ENCODE data around the gene STUB1. TPM values are rescaled to one million over a fixed set of nuclear protein-coding genes. Genes with fewer than 3 reads are reported as not detected.

The STUB1 gene
- total and polyA plus RNA-seq, 12 donors = 92.7 to 165 (median 116) TPM

- intact Hi-C loops (cut with DNase I) = no loop called here
- H3K4me3 ChIP-seq = peak within 1 kb of the TSS; percentile 65 to 85 (median 74)
These were observed 31.2 kb upstream of the STUB1 start, which contains the start of gene WDR90 for GRCh38 chr16:648781-649589. Gene WDR90, plus strand, starts transcription at chr16:649365. Its CDS starts 52 bp downstream, at chr16:649417.

GRCh38 chr16:649631-650030 is 30.6 kb upstream of the STUB1 start:
- H3K36me3 ChIP-seq = peaks cover 0 to 15% (median 0%) of the 10 kb centered on the region in 9 donors
- no peaks in the 10 kb centered on the region for H3K27me3 ChIP-seq
- peak overlapping the region in 9 of 10 donors; percentile 80 to 96 (median 89) for H3K27ac ChIP-seq
- peak in 3 of 8 donors; percentile 0 to 1 (median 1) for ATAC-seq
- no peak for DNase-seq
- WGBS, 2 donors = 3 to 6% methylated on average over 44 of the region's 44 CpGs
- no peak for TF ChIP-seq CTCF (IDR thresholded peaks at IDR 0.05)
- H3K4me1 ChIP-seq = peaks cover 31 to 55% (median 47%) of the 10 kb centered on the region in 9 donors
- no peaks in the 10 kb centered on the region for H3K9me3 ChIP-seq
- intact Hi-C loops (cut with DNase I) = loop anchor here in 1 of 10 donors (10.0 kb wide), 1 partner anchor 65 kb away; no protein-coding TSS in a partner anchor
- peak overlapping the region; percentile 65 to 85 (median 74) for H3K4me3 ChIP-seq

More at GRCh38 chr16:648781-649589, 31.2 kb upstream of the STUB1 start, which contains the start of gene WDR90:
- no peaks in the 10 kb centered on the region for H3K27me3 ChIP-seq
- peak within 1 kb of the TSS; percentile 76 to 96 (median 88) for H3K27ac ChIP-seq
- no peak for TF ChIP-seq CTCF (IDR thresholded peaks at IDR 0.05)
- WGBS, 2 donors = 1 to 2% methylated on average over 91 of the region's 91 CpGs
- peak; percentile 66 to 94 (median 86) for ATAC-seq
- no peaks in the 10 kb centered on the region for H3K9me3 ChIP-seq
- H3K36me3 ChIP-seq = peaks cover 0 to 13% (median 0%) of the 10 kb centered on the region in 9 donors
- H3K4me1 ChIP-seq = peaks cover 31 to 62% (median 50%) of the 10 kb centered on the region in 9 donors
- DNase-seq = peak; percentile 92 to 94

DNA sequence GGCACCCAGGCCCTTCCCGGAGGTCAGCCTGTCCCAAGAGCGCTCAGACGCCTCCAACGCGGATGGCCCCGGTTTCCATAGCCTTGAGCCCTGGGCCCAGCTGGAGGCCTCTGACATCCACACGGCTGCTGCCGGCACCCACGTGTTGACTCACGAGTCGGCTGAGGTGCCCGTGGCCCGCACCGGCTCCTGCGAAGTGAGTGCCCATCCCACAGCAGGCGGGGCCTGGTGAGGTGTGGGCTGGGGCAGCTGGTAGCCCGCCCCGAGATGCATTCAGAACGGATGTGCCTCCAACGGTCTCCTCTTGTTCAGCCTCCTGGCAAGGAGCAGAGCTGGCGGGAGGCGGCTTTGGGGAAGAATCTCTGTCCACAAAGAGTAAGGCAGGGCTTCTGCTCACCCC is 28.4 kb upstream of the STUB1 start:
- H3K4me1 ChIP-seq = peaks cover 21 to 33% (median 30%) of the 10 kb centered on the region in 9 donors
- 87 to 89% methylated on average over 22 of the region's 22 CpGs for WGBS, 2 donors
- no peak for TF ChIP-seq CTCF (IDR thresholded peaks at IDR 0.05)
- H3K9me3 ChIP-seq = no peaks in the 10 kb centered on the region
- no peak overlapping the region for H3K4me3 ChIP-seq
- no peak overlapping the region for H3K27ac ChIP-seq
- no peaks in the 10 kb centered on the region for H3K27me3 ChIP-seq
- ATAC-seq = no peak
- intact Hi-C loops (cut with DNase I) = loop anchor here in 1 of 10 donors (10.0 kb wide), 1 partner anchor 67 kb away; no protein-coding TSS in a partner anchor
- DNase-seq = no peak
- peaks cover 0 to 35% (median 0%) of the 10 kb centered on the region in 9 donors for H3K36me3 ChIP-seq

DNA sequence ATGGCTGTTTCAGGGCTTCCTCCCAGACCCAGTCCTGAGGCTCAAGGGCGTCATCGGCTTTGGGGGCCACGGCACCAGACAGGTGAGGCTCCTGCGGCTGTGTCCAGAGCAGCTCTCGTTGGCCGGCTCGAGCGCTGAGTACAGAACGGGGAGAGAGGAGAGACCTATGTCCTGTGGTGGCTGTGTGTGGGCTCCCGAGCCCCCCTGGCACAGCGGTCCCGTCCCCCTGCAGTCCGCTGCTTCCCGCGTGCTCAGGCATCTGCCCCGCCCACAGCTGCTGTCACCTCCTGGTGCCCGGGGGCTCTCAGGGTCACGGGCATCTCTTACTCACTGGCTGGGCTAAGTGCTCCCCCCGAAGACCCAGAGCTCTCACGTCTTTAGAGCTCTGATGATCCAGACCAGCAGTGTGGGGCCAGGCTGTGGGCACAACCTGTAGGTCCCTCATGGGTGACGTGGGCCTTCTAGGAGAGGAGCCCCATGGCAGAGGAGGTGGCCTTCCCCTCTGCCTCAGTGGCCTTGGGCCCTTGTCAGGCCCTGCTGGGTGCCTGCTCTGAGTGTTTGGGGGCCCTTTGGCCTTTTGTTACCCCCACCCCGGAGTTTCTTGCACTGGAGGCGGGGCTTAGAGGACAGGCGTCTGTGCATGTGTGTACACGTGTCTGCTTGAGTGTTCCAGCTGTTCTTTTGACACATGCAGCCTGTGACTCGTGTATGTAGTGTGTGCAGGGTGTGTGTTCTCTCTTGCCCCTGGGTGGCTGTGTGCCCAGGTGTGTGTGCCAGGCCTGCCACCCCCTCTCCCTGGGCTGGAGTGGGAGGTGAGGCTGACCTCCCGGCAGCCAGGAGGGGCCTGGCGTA is 27.5 kb upstream of the STUB1 start:
- peaks cover 14 to 25% (median 21%) of the 10 kb centered on the region in 9 donors for H3K4me1 ChIP-seq
- TF ChIP-seq CTCF (IDR thresholded peaks at IDR 0.05) = no peak

More for the DNA sequence above, 27.5 kb upstream of the STUB1 start:
- intact Hi-C loops (cut with DNase I) = loop anchor here in 1 of 10 donors (10.0 kb wide), 1 partner anchor 68 kb away; no protein-coding TSS in a partner anchor
- ATAC-seq = no peak
- DNase-seq = no peak
- no peak overlapping the region for H3K27ac ChIP-seq
- WGBS, 2 donors = 86 to 87% methylated on average over 28 of the region's 28 CpGs
- no peaks in the 10 kb centered on the region for H3K9me3 ChIP-seq
- no peaks in the 10 kb centered on the region for H3K27me3 ChIP-seq
- H3K36me3 ChIP-seq = peaks cover 0 to 43% (median 0%) of the 10 kb centered on the region in 9 donors
- no peak overlapping the region for H3K4me3 ChIP-seq
